Measurements from ENCODE around the gene CRACR2A.

- no peak for TF ChIP-seq NFIC (IDR thresholded peaks at IDR 0.05; ENCODE audit: low read depth, low read length)
- TF ChIP-seq RELA (IDR thresholded peaks at IDR 0.05; ENCODE audit: borderline replicate concordance, partially characterized antibody) = no peak
- TF ChIP-seq, protein P1, sequence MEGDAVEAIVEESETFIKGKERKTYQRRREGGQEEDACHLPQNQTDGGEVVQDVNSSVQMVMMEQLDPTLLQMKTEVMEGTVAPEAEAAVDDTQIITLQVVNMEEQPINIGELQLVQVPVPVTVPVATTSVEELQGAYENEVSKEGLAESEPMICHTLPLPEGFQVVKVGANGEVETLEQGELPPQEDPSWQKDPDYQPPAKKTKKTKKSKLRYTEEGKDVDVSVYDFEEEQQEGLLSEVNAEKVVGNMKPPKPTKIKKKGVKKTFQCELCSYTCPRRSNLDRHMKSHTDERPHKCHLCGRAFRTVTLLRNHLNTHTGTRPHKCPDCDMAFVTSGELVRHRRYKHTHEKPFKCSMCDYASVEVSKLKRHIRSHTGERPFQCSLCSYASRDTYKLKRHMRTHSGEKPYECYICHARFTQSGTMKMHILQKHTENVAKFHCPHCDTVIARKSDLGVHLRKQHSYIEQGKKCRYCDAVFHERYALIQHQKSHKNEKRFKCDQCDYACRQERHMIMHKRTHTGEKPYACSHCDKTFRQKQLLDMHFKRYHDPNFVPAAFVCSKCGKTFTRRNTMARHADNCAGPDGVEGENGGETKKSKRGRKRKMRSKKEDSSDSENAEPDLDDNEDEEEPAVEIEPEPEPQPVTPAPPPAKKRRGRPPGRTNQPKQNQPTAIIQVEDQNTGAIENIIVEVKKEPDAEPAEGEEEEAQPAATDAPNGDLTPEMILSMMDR (IDR thresholded peaks at IDR 0.05 in 2 of 3, conservative IDR thresholded peaks at IDR 0.05 in 1 of 3; ENCODE audit: control insufficient read depth in 2 of 3, extremely low read depth in 1 of 3, insufficient read depth in 1 of 3, low read depth in 3 of 3, low read length in 3 of 3) = no peak
- no peak for TF ChIP-seq EGR1 (IDR thresholded peaks at IDR 0.05; ENCODE audit: borderline replicate concordance in 1 of 2, low read depth in 2 of 2, low read length in 2 of 2)
- TF ChIP-seq SP1 (IDR thresholded peaks at IDR 0.05; ENCODE audit: low read depth, low read length) = no peak
- TF ChIP-seq ZBTB4 (CRISPR knock-in tag; IDR thresholded peaks at IDR 0.05) = no peak
- TF ChIP-seq SMARCA5 (IDR thresholded peaks at IDR 0.05) = no peak
- no peak for TF ChIP-seq PBX3 (IDR thresholded peaks at IDR 0.05; ENCODE audit: insufficient replicate concordance, low read depth, low read length)
- no peak for TF ChIP-seq POLR2AphosphoS5 (IDR thresholded peaks at IDR 0.05; ENCODE audit: low read length)
- no peak for TF ChIP-seq TCF7 (IDR thresholded peaks at IDR 0.05; ENCODE audit: borderline replicate concordance)
- TF ChIP-seq EZH2 (IDR thresholded peaks at IDR 0.05; ENCODE audit: borderline replicate concordance, control insufficient read depth, low read depth, low read length) = no peak
- no peak for TF ChIP-seq ZBTB33 (IDR thresholded peaks at IDR 0.05)
- TF ChIP-seq GABPA (IDR thresholded peaks at IDR 0.05; ENCODE audit: low read depth) = no peak
- TF ChIP-seq POLR2A (IDR thresholded peaks at IDR 0.05; ENCODE audit: low read depth, low read length) = no peak
Observed at GRCh38 chr12:3632256-3632655, 120.7 kb downstream of the CRACR2A start.

Data from GM12878 (cell line).